Muscle of back (tissue), 11 donors: ENCODE data around the gene NBAS. TPM values are rescaled to one million over a fixed set of nuclear protein-coding genes. Genes with fewer than 3 reads are reported as not detected.
A peak's percentile ranks its signal among the peaks of the same experiment; 100 is the strongest.
"Not testable (repeated sequence)": the region's sequence is repeated elsewhere in the genome, so short reads cannot be mapped to it uniquely, and the experiment has no call there.

ENCODE experiments used
- DNase-seq, 3 donors: peaks; one replicate each; pipeline versions ENCODE4 v3.0.0 to v3.0.0-alpha.2; 2013
- polyA plus RNA-seq, 10 donors: library from polyadenylated mRNA; unstranded; fragments of 120-200 nt; gene quantifications; one replicate each; pipeline ENCODE4 v1.2.1, GENCODE V29; 2013; ENCODE audit not compliant: insufficient read length in 10 of 10

Gene NBAS
- polyA plus RNA-seq, 10 donors: 31.0 to 38.6 (median 36.8) TPM

DNA sequence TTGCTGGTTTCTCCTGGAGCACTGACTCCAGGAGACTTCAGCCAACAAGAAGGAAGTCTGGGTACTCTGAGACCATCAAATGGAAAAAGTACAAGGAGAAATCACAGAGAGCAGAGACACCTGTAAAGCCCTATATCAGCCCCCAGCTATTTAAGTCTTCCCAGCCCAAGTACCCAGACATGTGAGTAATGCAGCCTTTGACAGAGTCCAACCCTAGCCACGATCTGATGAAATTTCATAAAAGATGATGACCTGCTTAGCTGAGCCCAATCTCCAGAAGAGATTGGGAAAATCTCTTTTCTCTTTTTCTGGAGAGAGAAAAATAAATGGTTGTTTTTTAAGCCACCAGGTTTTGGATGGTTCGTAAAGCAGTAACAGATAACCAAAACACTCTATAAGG, 196.6 kb downstream of the NBAS start:
- no peak for DNase-seq

DNA sequence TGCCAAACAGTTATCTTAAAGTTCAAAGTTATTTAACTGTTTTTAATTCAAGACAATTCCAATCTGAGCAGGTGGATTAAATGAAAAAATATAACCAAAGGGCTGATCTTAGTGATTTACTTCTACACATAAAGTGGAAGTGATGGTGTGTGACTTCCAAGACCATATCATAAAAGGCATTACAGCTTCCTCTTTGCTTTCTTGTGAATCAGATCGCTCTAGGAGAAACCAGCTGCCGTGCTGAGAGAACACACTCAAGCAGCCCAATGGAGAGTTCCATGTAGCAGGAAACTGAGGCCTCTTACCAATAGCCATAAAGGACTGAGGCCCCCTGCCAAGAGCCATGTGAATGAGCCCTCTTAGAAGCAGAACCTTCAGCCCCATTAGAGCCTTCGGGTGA, 197.4 kb downstream of the NBAS start:
- no peak for DNase-seq

DNA sequence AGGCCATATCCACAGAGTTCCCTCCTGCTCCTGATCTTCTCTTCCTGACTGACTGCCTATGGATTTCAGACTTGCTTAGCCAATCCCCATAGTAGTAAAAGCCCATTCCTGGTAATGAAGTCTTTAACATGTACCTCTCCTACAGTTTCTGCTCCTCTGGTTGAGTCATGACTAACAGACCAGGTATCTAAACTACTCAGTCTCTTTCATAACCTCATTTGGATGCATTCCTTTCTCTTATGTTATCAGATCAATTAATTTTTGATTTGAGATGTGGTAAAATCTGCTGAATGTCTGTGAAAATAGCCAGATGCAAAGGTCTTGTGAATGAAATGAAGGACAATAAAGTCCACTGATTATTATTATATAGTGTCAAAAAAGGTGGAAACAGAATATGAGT, 198.0 kb downstream of the NBAS start:
- peak in 1 of 3 donors; percentile 24 for DNase-seq

DNA sequence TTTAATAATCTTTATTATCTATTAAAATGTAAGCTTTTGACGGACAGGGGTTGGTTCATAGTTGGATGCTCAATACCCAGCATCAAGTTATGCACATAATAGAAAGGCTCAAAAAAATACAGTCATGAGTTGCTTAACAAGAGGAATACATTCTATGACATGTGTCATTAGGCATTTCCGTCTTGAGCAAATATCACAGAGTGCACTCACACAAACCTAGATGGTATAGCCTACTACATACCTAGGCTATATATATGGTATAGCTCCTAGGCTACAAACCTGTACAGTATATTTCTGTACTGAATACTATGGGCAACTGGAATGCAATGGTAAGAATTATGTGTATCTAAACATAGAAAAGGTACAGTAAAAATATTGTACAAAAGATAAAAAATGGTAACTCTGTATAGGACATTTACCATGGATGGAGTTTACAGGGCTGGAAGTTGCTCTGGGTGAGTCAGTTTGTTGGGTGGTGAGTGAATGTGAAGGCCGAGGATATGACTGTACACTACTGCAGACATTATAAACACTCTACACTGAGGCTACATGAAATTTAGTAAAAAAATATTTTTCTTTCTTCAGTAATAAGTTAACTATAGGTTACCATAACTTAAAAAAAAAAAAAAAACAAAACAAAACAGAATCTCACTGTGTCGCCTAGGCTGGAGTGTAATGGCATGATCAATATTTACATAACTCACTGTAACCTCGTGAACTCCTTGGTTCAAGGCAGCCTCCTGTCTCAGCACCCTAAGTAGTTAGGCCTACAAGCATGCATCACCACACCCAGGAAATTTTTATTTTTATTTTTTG, 201.2 kb downstream of the NBAS start:
- peak in 1 of 3 donors; percentile 54 for DNase-seq

DNA sequence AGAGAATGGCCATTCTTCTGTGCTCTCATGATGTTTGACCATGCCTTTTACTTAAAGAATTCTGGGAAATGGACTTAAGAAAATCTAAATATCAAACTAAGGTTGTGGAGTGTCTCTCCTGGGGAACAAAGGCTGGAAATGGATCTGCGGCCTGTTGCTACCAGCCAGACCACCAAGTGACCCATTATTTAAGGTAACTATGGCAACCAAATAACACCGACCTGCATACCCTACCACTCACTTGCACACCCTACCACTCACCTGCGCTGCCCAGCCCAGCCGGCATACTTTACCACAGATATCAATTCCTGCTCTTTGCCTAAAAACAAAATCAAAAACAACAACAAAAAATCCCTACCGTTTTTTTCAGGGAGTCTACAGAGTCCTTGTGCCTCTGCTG, 203.2 kb downstream of the NBAS start:
- DNase-seq: no peak

DNA sequence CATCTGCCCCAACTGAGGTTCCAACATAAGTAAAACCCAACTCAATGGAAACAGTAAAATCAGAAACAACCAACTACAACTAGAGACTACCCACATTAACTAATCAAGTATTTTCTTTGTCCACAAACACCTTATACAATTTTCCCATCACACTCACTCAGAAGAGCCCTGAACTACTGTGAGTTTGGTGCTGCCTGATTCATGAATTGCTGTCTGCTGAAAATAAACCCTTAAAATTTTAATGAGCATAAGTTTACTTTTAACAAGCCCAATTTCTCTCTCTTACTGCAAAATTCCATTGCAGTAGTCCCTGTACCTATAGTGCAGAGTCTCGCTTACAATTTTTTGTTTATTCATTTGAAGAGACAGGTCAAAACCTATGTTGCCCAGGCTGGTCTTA, 203.9 kb downstream of the NBAS start:
- DNase-seq: no peak

DNA sequence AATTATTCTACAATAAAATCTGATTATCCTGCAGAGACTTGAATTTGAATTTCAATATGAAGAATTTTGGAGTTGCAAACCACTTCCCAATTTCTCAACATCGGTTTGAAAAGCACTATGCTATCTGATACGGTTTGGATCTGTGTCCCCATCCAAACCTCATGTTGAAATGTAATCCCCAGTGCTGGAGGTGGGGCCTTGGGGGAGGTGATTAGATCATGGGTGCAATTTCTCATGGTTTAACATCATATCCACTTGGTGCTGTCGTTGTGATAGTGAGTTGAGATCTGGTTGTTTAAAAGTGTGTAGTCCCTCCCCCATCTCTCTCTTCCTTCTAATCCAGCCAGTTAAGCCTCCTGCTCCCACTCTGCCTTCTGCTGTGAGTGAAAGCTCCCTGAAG, 205.7 kb downstream of the NBAS start:
- DNase-seq: no peak

DNA sequence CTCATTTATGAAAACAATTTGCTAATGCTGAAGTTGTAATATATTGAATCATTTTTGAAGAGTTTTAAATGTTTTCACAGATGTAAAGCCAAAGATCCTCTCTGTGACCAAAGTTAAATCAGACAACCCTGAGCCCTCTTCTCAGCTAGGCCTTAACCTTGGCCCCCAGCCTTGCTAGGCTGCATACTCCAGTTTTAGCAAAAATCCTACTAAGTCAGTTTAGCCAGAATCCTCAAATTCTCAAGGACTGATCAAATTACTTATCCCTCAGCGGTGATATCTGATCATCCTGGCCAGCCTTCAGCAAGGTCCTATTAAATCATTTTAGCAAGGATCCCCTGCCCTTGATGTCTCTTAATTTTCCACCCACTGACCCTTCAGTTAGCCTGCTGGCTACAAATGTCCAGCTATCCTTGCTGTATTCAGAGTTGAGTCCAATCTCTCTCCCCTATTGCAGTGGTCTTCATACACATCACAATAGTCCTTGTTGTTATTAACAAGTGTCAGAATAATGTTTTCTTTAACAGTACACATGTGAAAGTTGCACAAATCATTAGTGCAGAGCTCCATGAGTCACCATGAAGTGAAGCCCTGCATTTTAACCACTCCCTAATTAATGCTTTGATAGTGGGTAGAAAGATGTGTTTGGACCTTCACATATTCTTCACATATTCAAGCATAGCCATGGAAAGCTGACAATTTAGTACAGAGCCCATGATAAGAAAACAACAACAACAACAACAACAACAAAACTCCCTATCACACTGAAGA, 206.4 kb downstream of the NBAS start:
- DNase-seq: peak in 2 of 3 donors; percentile 9 to 31

DNA sequence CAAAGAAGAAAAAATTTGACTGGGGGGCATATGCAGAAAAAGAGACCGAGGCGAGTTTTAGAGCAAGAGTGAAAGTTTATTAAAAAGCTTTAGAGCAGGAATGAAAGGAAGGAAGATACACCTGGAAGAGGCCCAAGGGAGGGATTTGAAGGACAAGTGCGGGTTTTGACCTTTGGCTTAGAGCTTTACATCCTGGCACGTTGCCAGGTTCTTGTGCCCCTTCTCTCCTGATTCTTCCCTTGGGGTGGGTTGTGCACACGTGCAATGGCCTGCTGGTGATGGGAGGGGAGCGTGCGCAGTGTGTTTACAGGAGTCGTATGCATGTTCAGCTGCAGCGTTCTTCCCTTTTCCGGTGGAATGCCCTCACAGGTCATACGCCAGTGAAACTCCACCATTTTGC, 208.8 kb downstream of the NBAS start:
- no peak for DNase-seq

DNA sequence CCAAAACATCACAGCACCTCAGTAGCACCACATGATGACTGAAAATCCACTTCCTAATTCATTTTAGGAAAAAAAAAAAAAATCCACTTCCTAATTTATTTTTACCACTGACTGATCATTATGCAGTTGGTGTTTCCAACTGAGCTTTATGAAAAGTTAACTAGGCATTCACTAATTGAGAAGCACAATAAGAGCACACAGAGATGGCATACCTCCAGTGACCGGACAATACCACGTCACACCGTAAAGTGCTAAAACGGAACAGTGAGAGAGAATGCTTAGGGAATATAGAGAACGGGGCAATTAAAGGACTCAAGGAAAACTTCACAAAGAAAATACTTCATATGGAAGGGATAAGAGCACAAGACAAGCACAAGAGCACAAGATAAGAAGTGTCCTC, 212.5 kb downstream of the NBAS start:
- no peak for DNase-seq

DNA sequence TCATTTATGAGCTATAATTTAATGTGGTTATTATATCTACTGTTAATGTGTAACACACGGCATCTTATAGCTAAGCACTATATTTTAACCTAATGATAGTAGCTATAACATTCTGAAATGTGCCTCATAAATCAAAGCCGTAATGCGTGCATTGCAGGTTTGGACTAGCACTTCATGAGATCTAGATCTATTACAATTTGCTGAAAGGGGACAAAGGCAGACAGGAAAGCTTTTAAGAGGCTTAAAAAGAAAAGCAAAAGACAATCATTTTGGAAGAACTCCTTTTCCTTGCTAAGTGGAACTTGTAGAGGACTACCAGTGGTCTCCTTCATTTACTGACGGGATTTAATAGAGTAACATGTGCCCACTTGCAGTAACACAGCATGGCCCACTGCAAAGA, 213.1 kb downstream of the NBAS start:
- DNase-seq: peak in 1 of 3 donors; percentile 5

DNA sequence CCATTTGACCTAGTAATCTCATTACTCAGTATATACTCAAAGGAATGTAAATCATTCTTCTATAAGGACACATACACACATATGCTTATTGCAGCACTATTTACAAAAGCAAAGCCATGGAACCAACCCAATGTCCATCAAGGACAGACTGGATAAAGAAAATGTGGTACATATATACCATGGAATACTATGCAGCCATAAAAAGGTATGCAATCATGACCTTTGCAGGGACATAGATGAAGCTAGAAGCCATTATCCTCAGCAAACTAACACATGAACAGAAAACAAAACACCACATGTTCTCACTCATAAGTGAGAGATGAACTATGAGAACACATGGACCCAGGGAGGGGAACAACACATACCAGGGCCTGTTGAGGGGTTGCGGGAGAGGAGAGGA, 214.5 kb downstream of the NBAS start:
- DNase-seq: no peak

DNA sequence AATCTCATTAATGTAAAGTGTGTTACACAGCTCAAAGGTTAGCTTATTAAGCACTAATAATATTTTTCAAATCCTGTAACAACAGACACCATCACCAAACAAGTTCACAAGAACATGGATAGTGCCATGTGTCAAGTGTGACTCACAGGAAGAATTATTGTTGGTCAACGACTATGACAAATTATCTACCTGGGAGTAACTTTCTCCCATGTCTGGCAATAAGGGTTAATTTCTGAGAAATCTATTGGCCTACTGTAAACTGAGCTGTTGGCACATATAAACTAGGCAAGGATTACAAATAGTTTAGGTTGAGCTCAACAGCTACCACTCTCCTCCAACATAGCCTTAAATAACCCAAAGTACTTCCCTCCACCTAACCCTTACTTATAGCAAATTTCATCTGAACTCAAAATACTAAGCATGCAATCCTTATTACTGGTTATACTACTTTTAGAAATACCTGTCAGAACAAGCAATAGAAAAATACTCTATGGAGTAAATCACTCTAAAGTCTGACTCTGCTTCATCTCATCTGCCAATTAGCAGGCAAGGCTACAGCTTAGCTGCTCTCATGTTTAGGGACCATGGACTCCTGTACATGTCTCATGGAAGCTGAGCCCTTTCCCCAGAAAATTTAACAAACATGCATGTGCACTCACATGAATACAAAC, 223.0 kb downstream of the NBAS start:
- no peak for DNase-seq

DNA sequence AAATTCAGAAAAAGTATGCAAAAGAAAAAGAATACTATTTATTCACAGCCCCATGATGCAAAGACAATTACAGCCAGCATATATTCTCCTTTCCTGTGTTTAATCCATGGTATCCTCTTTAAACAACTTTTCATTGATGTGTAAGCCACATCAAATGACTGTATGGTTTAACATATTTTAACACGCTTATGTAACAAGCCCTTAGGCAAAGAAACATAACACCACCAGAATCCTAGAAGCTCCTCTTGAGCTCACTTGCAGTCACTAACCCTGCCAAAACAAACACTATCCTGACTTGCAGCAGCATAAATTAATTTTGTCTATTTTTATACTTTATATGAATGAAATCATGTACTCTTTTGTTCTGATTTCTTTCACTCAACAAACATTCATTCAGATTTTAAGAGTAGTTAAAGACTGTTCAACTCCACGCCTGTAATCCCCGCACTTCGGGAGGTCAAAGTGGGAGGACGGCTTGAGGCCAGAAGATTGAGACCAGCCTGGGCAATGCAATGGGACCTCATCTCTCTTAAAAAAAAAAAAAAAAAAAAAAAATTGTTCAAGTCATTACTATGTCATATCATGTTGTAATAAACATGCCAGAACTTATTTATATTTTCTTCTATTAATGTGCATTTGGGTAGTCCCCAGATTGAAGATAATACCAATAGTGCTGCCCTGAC, 226.3 kb downstream of the NBAS start:
- peak in 1 of 3 donors; percentile 7 for DNase-seq

DNA sequence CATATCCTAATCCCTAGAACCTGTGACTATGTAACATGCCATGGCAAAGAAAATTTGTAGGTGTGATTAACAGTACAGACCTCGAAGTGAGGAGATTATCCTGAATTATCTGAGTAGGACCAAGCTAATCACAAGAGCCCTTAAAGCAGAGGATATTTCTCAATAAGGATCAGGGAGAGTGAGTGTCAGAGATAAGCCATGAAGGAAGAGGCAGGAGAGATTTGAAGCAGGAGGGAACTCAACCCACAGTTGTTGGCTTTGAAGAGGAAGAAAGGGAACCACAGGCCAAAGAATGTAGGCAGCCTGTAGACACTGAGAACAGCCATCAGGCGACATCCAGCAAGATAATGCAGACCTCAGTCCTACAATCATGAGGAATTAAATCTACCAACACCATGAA, 229.3 kb downstream of the NBAS start:
- DNase-seq: no peak

DNA sequence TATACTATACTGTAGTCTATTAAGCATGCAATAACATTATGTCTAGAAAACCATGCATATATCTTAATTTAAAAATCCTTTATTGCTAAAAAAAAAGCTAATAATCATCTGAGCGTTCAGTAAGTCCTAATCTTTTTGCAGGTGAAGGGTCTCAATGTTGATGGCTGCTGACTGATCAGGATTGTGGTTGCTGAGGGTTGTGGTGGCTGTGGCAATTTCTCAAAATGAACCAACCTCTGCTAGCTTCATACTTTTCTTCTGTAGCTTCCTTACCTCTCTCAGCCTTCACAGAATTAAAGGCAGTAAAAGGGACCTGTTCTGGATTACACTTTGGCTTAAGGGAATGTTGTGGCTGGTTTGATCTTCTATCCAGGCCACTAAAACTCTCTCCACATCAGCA, 235.8 kb downstream of the NBAS start:
- no peak for DNase-seq

DNA sequence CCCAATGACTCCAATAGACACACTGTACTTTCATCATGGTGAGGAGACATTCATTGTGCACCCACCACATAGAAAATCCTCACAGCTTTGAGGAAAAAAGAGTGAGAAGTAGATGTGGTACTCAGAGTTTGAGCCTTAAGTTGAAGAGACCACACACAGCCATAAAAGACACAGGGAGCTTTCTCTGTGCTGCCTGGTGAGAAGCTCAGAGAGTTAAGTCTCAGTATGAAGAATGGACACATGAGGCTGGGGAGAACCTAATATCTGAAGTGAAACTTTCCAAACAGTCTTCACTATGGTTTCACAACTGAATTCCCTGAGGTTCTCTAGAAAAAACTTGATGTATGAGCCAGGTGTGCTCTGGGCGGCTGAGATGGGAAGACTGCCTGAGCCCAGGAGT, 237.9 kb downstream of the NBAS start:
- no peak for DNase-seq

DNA sequence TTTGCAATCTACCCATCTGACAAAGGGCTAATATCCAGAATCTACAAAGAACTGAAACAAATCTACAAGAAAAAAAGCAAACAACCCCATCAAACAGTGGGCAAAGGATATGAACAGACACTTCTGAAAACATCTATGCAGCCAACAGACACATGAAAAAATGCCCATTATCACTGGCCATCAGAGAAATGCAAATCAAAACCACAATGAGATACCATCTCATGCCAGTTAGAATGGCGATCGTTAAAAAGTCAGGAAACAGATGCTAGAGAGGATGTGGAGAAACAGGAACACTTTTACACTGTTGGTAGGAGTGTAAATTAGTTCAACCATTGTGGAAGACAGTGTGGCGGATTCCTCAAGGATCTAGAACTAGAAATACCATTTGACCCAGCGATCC, 239.7 kb downstream of the NBAS start:
- DNase-seq: not testable (repeated sequence)

DNA sequence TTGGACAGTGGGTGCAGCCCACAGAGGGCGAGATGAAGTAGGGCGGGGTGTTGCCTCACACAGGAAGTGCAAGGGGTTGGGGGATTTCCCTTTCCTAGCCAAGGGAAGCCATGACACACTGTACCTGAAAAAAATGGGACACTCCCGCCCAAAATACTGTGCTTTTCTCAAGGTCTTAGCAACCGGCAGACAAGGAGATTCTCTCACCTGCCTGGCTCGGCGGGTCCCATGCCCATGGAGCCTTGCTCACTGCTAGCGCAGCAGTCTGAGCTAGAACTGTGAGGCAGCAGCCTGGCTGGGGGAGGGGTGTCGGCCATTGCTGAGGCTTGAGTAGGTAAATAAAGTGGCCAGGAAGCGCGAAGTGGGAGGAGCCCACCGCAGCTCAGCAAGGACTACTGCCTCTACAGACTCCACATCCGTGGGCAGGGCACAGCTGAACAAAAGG, 244.7 kb downstream of the NBAS start:
- DNase-seq: no peak

DNA sequence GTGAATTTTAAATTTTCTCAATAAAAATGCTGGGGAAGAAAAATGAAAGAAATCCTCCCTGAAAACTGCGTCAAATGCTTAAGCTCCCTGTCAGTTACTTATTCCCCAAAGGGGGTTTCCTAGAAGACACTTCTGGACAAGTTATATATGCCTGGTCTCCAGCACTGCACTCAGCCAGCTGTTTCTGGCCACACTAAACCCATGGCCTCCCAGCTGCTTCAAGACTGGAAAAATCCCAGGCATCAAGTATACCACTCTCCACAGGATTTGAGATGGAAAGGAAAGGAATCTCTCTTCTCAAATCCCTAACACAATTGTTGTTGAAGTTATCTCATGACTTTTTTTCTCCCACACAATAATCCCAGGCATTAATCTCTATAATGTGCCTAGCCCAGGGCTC, 245.7 kb downstream of the NBAS start:
- DNase-seq: peak in 1 of 3 donors; percentile 21

DNA sequence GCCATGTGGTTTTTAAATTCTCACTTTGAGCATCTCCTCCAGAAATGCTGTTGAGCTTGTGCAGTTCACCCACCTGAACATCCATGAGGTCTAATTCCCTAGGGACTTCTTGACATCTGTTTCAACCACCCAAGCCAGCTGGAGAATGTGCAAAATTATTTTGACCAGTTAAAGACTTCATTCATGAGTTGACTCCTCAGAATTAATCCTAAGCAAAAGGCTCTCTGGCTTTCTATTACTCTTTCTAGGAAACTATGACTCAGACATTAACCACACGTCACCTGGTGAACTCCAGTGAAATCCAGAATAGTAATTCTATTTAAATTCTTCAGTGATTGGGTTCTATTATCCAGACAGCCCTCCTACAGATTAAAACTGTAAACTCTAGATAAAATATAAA, 247.5 kb downstream of the NBAS start:
- peak in 1 of 3 donors; percentile 23 for DNase-seq

DNA sequence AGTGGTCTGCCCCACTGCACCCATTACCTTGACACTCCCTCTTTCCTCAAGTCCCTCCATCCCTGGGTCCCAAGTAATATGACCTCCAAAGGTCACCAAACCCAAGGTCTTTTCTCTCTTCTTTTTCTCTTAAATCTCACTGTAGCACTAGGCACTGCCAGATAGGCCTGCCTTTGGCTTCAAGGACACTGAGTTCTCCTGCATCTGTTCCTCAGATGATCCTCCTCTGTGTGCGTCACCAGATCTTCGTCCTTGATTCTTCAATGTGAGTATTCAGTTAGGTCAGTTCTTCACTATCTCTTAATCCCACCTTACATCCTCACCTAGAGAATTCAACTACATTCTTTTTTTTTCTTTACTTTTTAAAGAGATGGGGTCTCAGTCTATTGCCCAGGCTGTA, 249.2 kb downstream of the NBAS start:
- DNase-seq: no peak
